Muscle layer of duodenum (tissue), 2 donors: Measurements from ENCODE around the gene ZNF385D.

Experiments
- H3K27ac ChIP-seq: one replicate; pipeline ENCODE4 v1.7.0; 2013; ENCODE audit warnings: mild to moderate bottlenecking, low read length
- H3K27me3 ChIP-seq: one replicate; pipeline ENCODE4 v1.7.0; 2013; ENCODE audit warnings: low read depth, mild to moderate bottlenecking, control low read depth, low read length
- H3K36me3 ChIP-seq, 2 donors: one replicate each; pipeline ENCODE4 v1.7.0; 2013; ENCODE audit warnings: low read length in 2 of 2, control low read depth in 1 of 2, mild to moderate bottlenecking in 1 of 2; ENCODE audit not compliant: insufficient read depth in 2 of 2, control insufficient read depth in 1 of 2
- H3K4me1 ChIP-seq, 2 donors: one replicate each; pipeline ENCODE4 v1.7.0; 2013; ENCODE audit warnings: low read length in 2 of 2, mild to moderate bottlenecking in 2 of 2, control low read depth in 1 of 2, moderate library complexity in 1 of 2; ENCODE audit not compliant: insufficient read depth in 2 of 2, control insufficient read depth in 1 of 2
- H3K4me3 ChIP-seq, 2 donors: one replicate each; pipeline ENCODE4 v1.7.0; 2013; ENCODE audit warnings: low read length in 2 of 2, low read depth in 1 of 2, mild to moderate bottlenecking in 1 of 2
- H3K9me3 ChIP-seq, 2 donors: one replicate each; pipeline ENCODE4 v1.7.0; 2013; ENCODE audit warnings: low read length in 2 of 2, control low read depth in 1 of 2, mild to moderate bottlenecking in 1 of 2; ENCODE audit not compliant: control insufficient read depth in 1 of 2
- donor health status: healthy.

ZNF385D gene

DNA sequence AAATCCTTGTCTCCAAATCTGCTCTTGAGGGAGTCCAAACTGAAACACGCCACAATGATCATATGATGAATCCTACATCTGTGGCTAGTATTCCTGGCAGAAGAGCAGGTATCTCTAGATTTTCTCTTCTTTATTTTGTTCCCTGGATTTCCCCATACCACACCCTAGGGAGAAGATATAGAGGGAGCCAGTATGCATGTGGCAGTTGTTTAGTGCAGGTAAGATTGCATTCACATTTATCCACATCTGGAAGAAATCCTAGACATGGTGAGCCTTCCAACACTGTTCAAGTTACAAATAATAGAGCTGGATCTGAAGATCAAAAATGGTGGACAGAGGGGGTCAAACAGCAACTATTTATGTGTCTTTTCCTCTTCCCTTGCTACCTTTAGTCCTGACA, 316.7 kb downstream of the ZNF385D start:
- no peaks in the 10 kb centered on the region for H3K27me3 ChIP-seq
- no peak overlapping the region for H3K4me3 ChIP-seq
- no peaks in the 10 kb centered on the region for H3K9me3 ChIP-seq
- H3K27ac ChIP-seq, result no peak overlapping the region
- H3K4me1 ChIP-seq, result no peaks in the 10 kb centered on the region
- no peaks in the 10 kb centered on the region for H3K36me3 ChIP-seq

DNA sequence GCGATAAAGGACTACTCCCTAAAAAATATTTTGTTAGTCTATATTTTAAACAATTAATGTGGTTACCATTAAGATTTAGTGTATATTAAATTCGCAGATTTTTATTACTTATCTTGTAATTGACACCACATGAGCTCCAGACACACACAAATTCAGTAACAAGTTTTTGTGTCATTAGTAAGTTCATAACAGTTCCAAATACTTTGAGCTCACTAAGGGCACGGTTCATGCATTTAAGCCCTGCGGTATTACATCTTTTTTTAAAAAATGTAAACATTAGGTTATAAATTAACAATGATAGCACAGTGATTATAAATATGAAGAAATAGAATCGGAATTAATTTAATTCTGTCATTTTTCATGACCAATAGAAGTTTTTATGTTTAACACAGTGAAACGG, 317.3 kb downstream of the ZNF385D start:
- no peaks in the 10 kb centered on the region for H3K9me3 ChIP-seq
- H3K4me3 ChIP-seq, result no peak overlapping the region
- H3K4me1 ChIP-seq, result no peaks in the 10 kb centered on the region
- no peaks in the 10 kb centered on the region for H3K36me3 ChIP-seq
- no peak overlapping the region for H3K27ac ChIP-seq
- H3K27me3 ChIP-seq, result no peaks in the 10 kb centered on the region

DNA sequence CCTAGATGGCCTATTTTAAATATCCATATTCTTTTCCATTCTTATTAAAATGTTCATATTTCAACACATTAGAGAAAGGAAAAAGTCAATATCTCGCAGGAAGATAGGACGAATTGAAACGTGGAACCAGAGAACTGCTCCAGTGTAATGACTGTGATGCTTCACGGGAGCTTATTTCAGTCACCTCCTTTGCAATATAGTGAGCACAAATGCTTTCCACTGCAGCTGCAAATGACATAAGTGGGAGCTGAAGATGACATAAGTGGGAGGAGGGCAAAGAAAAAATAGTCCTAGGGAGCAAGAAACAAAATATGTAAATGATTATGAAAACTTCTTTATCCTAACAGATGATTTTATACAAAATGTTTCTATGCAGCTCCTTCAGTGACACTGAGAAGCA, 324.1 kb downstream of the ZNF385D start:
- Histone ChIP-seq H3K9me3 (no peaks in the 10 kb centered on the region), H3K27me3 (no peaks in the 10 kb centered on the region), H3K4me3 (no peak overlapping the region), H3K4me1 (no peaks in the 10 kb centered on the region), H3K36me3 (no peaks in the 10 kb centered on the region), H3K27ac (no peak overlapping the region)

DNA sequence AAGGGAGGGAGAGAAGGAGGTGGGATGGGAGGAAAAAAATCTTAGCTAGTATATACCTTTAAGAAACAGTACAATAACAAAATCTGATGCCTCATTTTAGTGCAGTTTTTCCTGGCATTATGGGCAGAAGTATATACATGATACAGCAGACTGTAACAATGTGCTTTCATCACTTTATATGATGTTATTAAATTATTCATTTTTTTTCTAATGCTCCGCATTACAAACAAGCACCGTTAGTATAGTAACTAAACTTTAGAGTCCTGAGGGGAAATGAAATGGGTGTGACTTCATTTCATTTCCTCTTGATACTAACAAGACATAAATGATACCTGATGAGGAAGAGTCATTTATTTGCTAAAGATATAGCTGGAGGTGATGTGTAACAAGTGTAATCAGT, 325.3 kb downstream of the ZNF385D start:
- H3K9me3 ChIP-seq, result no peaks in the 10 kb centered on the region
- H3K36me3 ChIP-seq, result no peaks in the 10 kb centered on the region
- no peaks in the 10 kb centered on the region for H3K4me1 ChIP-seq
- H3K4me3 ChIP-seq, result no peak overlapping the region
- H3K27me3 ChIP-seq, result no peaks in the 10 kb centered on the region
- no peak overlapping the region for H3K27ac ChIP-seq

DNA sequence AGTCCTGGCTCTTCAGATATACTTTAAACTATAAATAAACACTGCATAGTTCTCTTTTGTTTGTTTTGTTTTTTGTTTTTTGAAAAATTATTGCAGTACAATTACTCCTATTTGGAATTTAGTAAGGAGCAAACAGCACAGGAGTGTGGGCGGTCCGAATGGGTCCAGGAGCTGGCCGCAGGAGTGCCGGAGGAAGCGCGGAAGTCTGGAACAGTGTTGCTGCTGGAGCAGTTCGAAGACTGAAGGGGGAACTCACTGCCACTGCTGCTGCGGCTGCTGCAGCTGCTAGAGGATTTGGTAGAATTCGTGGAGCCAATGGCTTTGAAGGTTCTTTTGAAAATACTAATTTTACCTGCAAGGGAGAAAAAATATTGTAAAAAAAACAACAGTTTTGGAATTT, 329.9 kb downstream of the ZNF385D start:
- Histone ChIP-seq H3K4me3 (no peak overlapping the region), H3K36me3 (no peaks in the 10 kb centered on the region), H3K27ac (no peak overlapping the region), H3K27me3 (no peaks in the 10 kb centered on the region), H3K4me1 (no peaks in the 10 kb centered on the region), H3K9me3 (no peaks in the 10 kb centered on the region)

DNA sequence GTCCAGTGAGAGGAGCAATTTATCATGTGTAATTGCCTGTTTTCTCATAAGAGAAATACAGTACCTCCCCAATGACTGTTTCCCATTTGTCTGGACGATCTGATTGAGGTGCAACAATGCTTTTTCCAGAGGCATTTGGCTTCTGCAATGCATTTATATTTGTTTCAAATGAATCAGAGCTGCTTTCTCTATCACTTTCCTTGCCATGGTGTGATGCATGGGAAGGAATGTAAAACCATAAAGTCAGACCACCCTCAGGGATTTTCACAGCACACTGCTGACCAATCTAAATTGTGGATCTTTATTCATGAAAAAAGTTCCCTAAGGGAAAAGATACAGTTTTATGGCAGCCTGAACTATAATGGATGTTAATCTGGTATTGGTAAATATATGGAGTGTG, 333.0 kb downstream of the ZNF385D start:
- Histone ChIP-seq H3K4me3 (no peak overlapping the region), H3K9me3 (no peaks in the 10 kb centered on the region), H3K27me3 (no peaks in the 10 kb centered on the region), H3K36me3 (no peaks in the 10 kb centered on the region), H3K4me1 (no peaks in the 10 kb centered on the region), H3K27ac (no peak overlapping the region)

DNA sequence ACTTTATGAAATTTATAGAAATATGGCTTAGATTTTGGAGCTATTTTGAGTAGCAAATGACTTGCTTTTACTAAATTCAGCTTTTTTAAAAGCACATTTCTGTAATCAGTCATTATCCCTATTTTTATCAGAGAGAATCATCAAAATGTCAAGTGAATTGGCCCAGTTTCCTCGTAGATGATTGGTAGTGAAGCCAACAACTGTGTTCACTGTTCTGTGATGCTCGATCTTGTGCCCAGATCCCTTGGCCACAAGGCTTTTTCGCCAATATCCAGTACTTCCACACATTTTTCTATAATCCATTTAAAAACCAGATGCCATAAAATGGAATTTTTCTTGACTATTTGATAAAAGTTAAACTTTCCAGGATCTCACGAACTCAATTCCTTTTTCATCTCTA, 336.5 kb downstream of the ZNF385D start:
- Histone ChIP-seq H3K36me3 (no peaks in the 10 kb centered on the region), H3K4me1 (no peaks in the 10 kb centered on the region), H3K27me3 (no peaks in the 10 kb centered on the region), H3K9me3 (no peaks in the 10 kb centered on the region), H3K4me3 (no peak overlapping the region), H3K27ac (no peak overlapping the region)

DNA sequence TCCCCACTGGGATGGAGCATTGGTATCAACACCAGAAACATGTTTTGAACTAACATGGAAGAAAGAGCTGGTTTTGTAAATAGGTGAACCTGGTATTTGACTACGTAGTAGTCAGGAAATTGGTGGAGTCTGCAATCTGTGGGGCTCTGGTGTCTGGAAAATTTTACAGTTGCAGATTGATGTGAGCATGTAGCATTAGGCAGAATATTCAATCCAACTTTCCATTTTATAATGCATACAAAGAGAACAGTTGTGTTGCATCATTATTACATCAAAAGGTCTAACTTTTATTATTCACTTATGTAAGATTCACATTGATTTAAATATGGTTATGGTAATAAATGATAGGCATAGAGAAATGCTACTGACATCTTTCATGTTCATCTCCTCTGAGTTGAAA, 340.0 kb downstream of the ZNF385D start:
- H3K27me3 ChIP-seq, result no peaks in the 10 kb centered on the region

DNA sequence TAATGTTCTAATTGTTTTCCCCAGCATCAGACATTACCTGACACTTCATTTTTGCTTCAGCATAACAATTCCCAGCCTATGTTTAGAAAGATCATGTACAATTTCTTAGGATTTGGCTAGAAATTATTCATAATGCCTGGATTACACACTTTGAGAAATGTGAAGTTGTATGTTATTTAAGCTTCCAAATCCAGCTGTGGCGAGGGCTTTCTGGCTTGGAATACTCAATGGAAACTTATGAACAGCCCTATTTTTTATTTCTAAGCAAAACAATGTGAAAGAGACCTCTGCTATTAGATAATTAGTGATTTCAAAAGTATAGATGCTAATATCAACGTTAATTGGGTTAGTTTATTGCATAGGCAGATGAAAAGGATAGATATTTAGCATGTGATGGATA, 341.6 kb downstream of the ZNF385D start:
- Histone ChIP-seq H3K36me3 (no peaks in the 10 kb centered on the region), H3K4me1 (no peaks in the 10 kb centered on the region), H3K4me3 (no peak overlapping the region), H3K27me3 (no peaks in the 10 kb centered on the region), H3K27ac (no peak overlapping the region), H3K9me3 (peaks cover 0 to 3% of the 10 kb centered on the region in 2 donors)

More for the DNA sequence above, 340.0 kb downstream of the ZNF385D start:
- Histone ChIP-seq H3K36me3 (no peaks in the 10 kb centered on the region), H3K4me3 (no peak overlapping the region), H3K27ac (no peak overlapping the region), H3K4me1 (no peaks in the 10 kb centered on the region), H3K9me3 (no peaks in the 10 kb centered on the region)

DNA sequence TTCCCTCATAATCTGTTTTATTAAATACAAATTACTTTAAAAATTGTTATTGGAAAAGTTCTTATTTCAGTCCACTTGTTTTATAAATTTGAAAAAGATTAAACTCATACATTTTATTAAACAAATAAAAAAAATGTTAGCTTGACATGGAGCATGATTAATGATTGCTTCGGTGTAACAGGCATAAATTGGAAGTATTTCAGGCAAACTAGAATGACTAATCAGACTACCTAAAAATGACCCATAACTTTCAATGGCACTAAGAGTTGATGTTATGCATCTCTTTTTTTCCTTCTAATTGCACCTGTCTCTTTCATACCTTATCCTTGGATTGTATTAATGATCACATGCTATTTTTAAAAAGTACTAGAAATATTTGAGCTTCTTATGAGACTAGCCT, 343.3 kb downstream of the ZNF385D start:
- Histone ChIP-seq H3K4me3 (no peak overlapping the region), H3K4me1 (no peaks in the 10 kb centered on the region), H3K27me3 (no peaks in the 10 kb centered on the region), H3K27ac (no peak overlapping the region), H3K36me3 (no peaks in the 10 kb centered on the region), H3K9me3 (peaks cover 0 to 5% of the 10 kb centered on the region in 2 donors)

DNA sequence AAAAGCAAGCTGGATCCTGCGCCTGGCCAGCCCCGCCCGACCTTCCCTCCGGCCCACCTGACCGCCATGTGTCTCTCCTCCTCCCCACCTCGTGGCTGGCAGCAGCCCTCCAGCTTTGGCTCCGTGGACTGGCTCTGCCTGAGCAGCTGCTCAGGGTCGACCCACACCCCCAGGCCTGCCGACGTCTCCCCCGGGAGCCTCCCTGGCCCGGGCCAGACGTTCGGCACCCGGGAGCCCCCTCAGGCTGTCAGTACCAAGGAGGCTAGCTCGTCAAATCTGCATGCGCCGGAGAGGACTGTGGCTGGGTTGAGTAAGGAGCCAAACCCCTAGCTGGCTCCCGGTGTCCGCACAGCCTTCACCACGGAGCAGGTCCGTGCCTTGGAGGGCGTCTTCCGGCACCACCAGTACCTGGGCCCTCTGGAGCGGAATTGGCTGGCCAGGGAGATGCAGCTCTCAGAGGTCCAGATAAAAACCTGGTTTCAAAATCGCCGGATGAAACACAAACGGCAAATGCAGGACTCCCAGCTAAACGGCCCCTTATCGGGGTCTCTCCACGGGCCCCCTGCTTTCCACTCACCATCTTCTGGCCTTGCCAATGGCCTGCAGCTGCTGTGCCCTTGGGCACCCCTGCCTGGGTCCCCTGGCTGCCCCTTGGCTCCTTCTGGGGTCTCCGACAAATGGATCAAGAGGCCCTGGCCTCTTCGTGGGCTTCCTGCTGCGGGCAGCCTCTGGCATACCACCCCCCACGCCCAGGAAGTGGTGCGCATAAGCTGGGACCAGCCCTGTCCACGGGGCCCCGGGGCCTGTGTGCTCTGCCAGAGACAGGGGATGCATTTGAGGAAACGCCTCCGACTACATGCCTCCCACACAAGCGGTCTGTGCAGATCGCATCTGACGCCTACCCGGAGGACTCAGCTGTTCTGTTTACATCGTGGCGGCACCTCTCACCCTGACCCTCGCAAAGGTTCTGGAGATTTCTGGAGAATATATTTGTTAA, 345.0 kb downstream of the ZNF385D start:
- Histone ChIP-seq H3K27ac (no peak overlapping the region), H3K4me1 (no peaks in the 10 kb centered on the region), H3K36me3 (no peaks in the 10 kb centered on the region), H3K27me3 (no peaks in the 10 kb centered on the region), H3K4me3 (no peak overlapping the region), H3K9me3 (peaks cover 0 to 7% of the 10 kb centered on the region in 2 donors)

DNA sequence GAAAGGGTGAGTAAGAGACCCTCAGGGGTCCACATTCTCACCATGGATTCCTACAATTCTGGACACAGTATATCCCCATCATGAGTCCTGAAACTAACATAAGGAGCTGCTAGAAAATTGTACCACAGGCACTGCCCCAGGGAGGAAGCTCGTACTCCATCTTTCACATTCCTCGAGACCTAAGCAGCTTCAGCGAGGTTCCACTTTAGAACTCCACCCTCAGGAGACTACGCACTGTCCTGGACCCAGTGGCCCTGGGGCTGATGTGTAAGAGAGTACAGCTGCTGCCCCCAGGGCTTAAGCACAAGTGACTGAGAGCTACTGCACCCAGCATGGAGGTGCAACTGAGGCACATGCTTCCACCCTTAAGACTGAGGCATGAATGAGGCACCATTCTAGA, 352.5 kb downstream of the ZNF385D start:
- Histone ChIP-seq H3K36me3 (no peaks in the 10 kb centered on the region), H3K27me3 (no peaks in the 10 kb centered on the region), H3K4me1 (no peaks in the 10 kb centered on the region), H3K27ac (no peak overlapping the region), H3K9me3 (peaks cover 0 to 2% of the 10 kb centered on the region in 2 donors), H3K4me3 (no peak overlapping the region)
